C4-2B (cell line): ENCODE measurements around the gene PRMT2.

Experiments used
- CTCF ChIP-seq: fragments of 450-650 bp; conservative IDR thresholded peaks from 2 replicates; pipeline ENCODE4 v1.5.1; 2017; ENCODE audit warnings: mild to moderate bottlenecking
- ZFX ChIP-seq: fragments of 450-650 bp; IDR thresholded peaks from 2 replicates; pipeline ENCODE4 v1.6.1; 2017

DNA sequence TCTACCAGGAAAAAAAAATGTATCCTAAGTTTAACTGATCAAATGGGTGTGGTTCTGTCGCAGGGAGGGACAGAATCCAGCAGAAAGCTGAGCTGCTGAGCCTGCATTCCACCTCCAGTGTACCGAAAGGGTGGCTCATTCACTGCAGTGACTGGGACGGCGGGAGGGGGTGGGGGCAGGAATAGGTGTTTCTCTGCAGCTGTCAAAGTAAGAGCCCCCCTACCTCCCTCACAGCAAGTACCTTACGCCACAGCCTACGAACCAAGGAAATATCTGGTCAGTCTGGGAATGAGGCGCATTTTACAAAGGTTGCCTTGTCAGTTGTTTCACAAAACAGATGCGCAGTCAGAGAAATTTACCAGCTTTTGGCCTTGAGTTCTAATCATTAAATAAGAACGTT lies 32.2 kb upstream of the PRMT2 start:
- no peak for TF ChIP-seq CTCF
- TF ChIP-seq ZFX: no peak
